Endothelial cell of umbilical vein (primary cell): ENCODE results near the gene RIBC2. TPM values are rescaled to one million over a fixed set of nuclear protein-coding genes. Genes with fewer than 3 reads are reported as not detected.

Source experiments
- BruUV-seq: library from RNA; stranded (reverse); fragments of 400-500 nt; replicated peaks from 2 replicates; lab custom pipeline; 2021; lab: Mats Ljungman, UMichigan
- CTCF ChIA-PET: fragments of 300-600, 350-600 bp; sonication (Branson Sonifier 250); formaldehyde crosslinking; loops from one replicate; lab custom pipeline; 2021; ENCODE audit warnings: antibody characterized with exemption, inconsistent platforms; lab: Charles Lee
- POLR2A ChIA-PET: fragments of 300-600, 350-600 bp; sonication (Branson Sonifier 250); formaldehyde crosslinking; loops from one replicate; lab custom pipeline; 2021; ENCODE audit warnings: antibody characterized with exemption, inconsistent platforms; lab: Charles Lee
- DNase-seq: peaks from one replicate; pipeline ENCODE4 v3.0.0-alpha.2; 2011; ENCODE audit warnings: low read depth, low spot score
- FAIRE-seq: peaks from 2 replicates; lab custom pipeline; 2011; peaks lifted over from hg19 to GRCh38; lab: Jason Lieb, UNC
- H2AFZ ChIP-seq: 2 replicates; pipeline ENCODE4 v1.6.0; 2012; ENCODE audit warnings: low read depth, low read length, control low read depth, inconsistent platforms
- H3K27ac ChIP-seq: 2 replicates; pipeline ENCODE4 v1.5.1; 2011; ENCODE audit warnings: low read depth, mild to moderate bottlenecking, control low read depth, low read length, moderate library complexity; ENCODE audit not compliant: insufficient read depth
- H3K27me3 ChIP-seq, 2 experiments: 2 replicates each; pipeline versions ENCODE4 v1.6.0 to v1.6.1; 2011; ENCODE audit warnings: low read length in 2 of 2, mixed read lengths in 1 of 2; ENCODE audit not compliant: control insufficient read depth in 2 of 2, insufficient read depth in 2 of 2
- H3K36me3 ChIP-seq, 2 experiments: 2 replicates in 1 of 2; 3 replicates in 1 of 2; pipeline ENCODE4 v1.5.1; 2011; ENCODE audit warnings: low read length in 2 of 2, mild to moderate bottlenecking in 1 of 2, moderate library complexity in 1 of 2; ENCODE audit not compliant: control insufficient read depth in 2 of 2, insufficient read depth in 2 of 2; ENCODE audit errors: extremely low read depth in 1 of 2
- H3K4me1 ChIP-seq: 3 replicates; pipeline ENCODE4 v1.5.1; 2011; ENCODE audit warnings: mild to moderate bottlenecking, low read length; ENCODE audit not compliant: control insufficient read depth, insufficient read depth; ENCODE audit errors: extremely low read depth
- H3K4me2 ChIP-seq: 2 replicates; pipeline ENCODE4 v1.6.1; 2011; ENCODE audit warnings: low read length, control low read depth, mixed read lengths; ENCODE audit not compliant: insufficient read depth
- H3K4me3 ChIP-seq, 3 experiments: fragments of 200-600 bp in 1 of 3; sonication (generic), shearing (Covaris generic) in 1 of 3; replicated peaks in 1 of 3; 2 replicates each; pipeline ENCODE4 v1.5.1; 2011 to 2016; ENCODE audit warnings: control low read depth in 3 of 3, low read length in 3 of 3, mild to moderate bottlenecking in 2 of 3, inconsistent platforms in 1 of 3, low read depth in 1 of 3, moderate library complexity in 1 of 3; ENCODE audit not compliant: insufficient read depth in 1 of 3
- H3K79me2 ChIP-seq: 2 replicates; pipeline ENCODE4 v1.6.0; 2012; ENCODE audit warnings: low read length, inconsistent platforms; ENCODE audit not compliant: control insufficient read depth, insufficient read depth
- H3K9ac ChIP-seq: replicated peaks from 2 replicates; pipeline ENCODE3; 2011; ENCODE audit warnings: low read length, control low read depth; ENCODE audit not compliant: insufficient read depth; ENCODE audit errors: extremely low read depth
- H3K9me1 ChIP-seq: replicated peaks from 3 replicates; pipeline ENCODE4 v1.6.0; 2011; ENCODE audit warnings: mild to moderate bottlenecking, low read length; ENCODE audit not compliant: control insufficient read depth, insufficient read depth; ENCODE audit errors: extremely low read depth
- H3K9me3 ChIP-seq: replicated peaks from 2 replicates; pipeline ENCODE4 v1.5.1; 2012; ENCODE audit warnings: low read length, inconsistent platforms; ENCODE audit not compliant: control insufficient read depth, insufficient read depth
- H4K20me1 ChIP-seq: replicated peaks from 2 replicates; pipeline ENCODE3; 2011; ENCODE audit warnings: mild to moderate bottlenecking, low read length; ENCODE audit not compliant: control insufficient read depth, insufficient read depth; ENCODE audit errors: extremely low read depth
- CTCF ChIP-seq, 2 donors: IDR thresholded peaks; 1 replicate in 1 of 2; 2 replicates in 1 of 2; pipeline ENCODE4 v1.5.1; 2011; ENCODE audit warnings: low read length in 2 of 2, mild to moderate bottlenecking in 2 of 2, moderate library complexity in 2 of 2, control low read depth in 1 of 2, inconsistent platforms in 1 of 2, low read depth in 1 of 2; ENCODE audit not compliant: insufficient read depth in 1 of 2; ENCODE audit errors: extremely low read depth in 1 of 2
- EZH2 ChIP-seq: IDR thresholded peaks from 2 replicates; pipeline ENCODE4 v1.6.1; 2012; ENCODE audit warnings: borderline replicate concordance, low read depth, mild to moderate bottlenecking, moderate library complexity, low read length, inconsistent platforms; ENCODE audit not compliant: severe bottlenecking
- FOS ChIP-seq: IDR thresholded peaks from 2 replicates; pipeline ENCODE4 v1.6.1; 2011; ENCODE audit warnings: mild to moderate bottlenecking, low read length, moderate library complexity, borderline replicate concordance; ENCODE audit not compliant: insufficient read depth
- GATA2 ChIP-seq: IDR thresholded peaks from 2 replicates; pipeline ENCODE4 v1.7.0; 2011; ENCODE audit warnings: low read depth, mild to moderate bottlenecking, moderate library complexity, mixed read lengths, low read length; ENCODE audit not compliant: insufficient read length, insufficient read depth
- JUN ChIP-seq: IDR thresholded peaks from 2 replicates; pipeline ENCODE4 v1.6.1; 2011; ENCODE audit warnings: borderline replicate concordance, low read depth; ENCODE audit not compliant: insufficient read length, insufficient read depth
- MAX ChIP-seq: IDR thresholded peaks from 2 replicates; pipeline ENCODE4 v1.6.1; 2011; ENCODE audit not compliant: insufficient read depth, insufficient read length
- MYC ChIP-seq: IDR thresholded peaks from one replicate; pipeline ENCODE4 v1.6.1; 2011; ENCODE audit warnings: mild to moderate bottlenecking, low read depth, low read length
- POLR2A ChIP-seq: IDR thresholded peaks from 2 replicates; pipeline ENCODE4 v1.6.1; 2012; ENCODE audit warnings: low read depth, mild to moderate bottlenecking, control low read depth, low read length
- POLR2AphosphoS5 ChIP-seq: IDR thresholded peaks from 2 replicates; pipeline ENCODE4 v1.6.1; 2012; ENCODE audit warnings: low read depth, mild to moderate bottlenecking, control low read depth, low read length, moderate library complexity; ENCODE audit not compliant: insufficient read depth
- dilution Hi-C: fragments of 300-500 bp; cut with MboI; formaldehyde crosslinking; loops from one replicate; pipeline ENCODE4 v1.15.0; 2019; ENCODE audit warnings: low sequenced_read_pairs; ENCODE audit not compliant: extremely low pct_ligation_motif_present
- intact Hi-C: fragments of 100-400 bp; cut with micrococcal nuclease; formaldehyde crosslinking; loops from one replicate; pipeline ENCODE4 v1.10.0; 2022
- polyA plus RNA-seq, 4 experiments: library from polyadenylated mRNA; depleted of rRNA in 3 of 4; stranded (reverse) in 3 of 4; unstranded in 1 of 4; fragments of >200 nt; gene quantifications; 2 replicates each; pipeline versions ENCODE4 v1.2.1 to v1.2.3, GENCODE V29; 2011 to 2012; ENCODE audit warnings: missing spikeins in 1 of 4
- total RNA-seq: library from RNA; stranded (reverse); gene quantifications from 2 replicates; pipeline ENCODE4 v1.2.3, GENCODE V29; 2021

The RIBC2 gene
- total and polyA plus RNA-seq, 2 donors (not counting 3 experiments of a cell fraction or from before 2014, with no cell fraction given), result 1.2 to 5.7 TPM

GRCh38 chr22:45458532-45458931, 45.0 kb downstream of the RIBC2 start:
- H3K4me3 ChIP-seq, result no peak overlapping the region
- H3K36me3 ChIP-seq, result no peaks in the 10 kb centered on the region
- H3K4me1 ChIP-seq, result no peaks in the 10 kb centered on the region
- BruUV-seq, result no TSS peak
- H2AFZ ChIP-seq, result no peak overlapping the region
- intact Hi-C loops, result no loop called here
- dilution Hi-C loops, result no loop called here
- no peak for TF ChIP-seq POLR2A
- no peak for TF ChIP-seq POLR2AphosphoS5
- TF ChIP-seq EZH2, result no peak
- no peak for TF ChIP-seq CTCF (IDR thresholded peaks at IDR 0.05; ENCODE audit: extremely low read depth in 1 of 2, insufficient read depth in 1 of 2, low read depth in 1 of 2, low read length in 2 of 2)
- no peak for TF ChIP-seq MAX
- no peak for TF ChIP-seq MYC
- no peak for TF ChIP-seq FOS
- TF ChIP-seq GATA2, result no peak
- no peak for TF ChIP-seq JUN
- no peaks in the 10 kb centered on the region for H3K9me1 ChIP-seq
- POLR2A ChIA-PET, result no interaction called here
- no peaks in the 10 kb centered on the region for H3K27me3 ChIP-seq
- no peaks in the 10 kb centered on the region for H3K9me3 ChIP-seq
- no peak overlapping the region for H3K4me2 ChIP-seq
- FAIRE-seq, result no peak
- H4K20me1 ChIP-seq, result no peaks in the 10 kb centered on the region
- DNase-seq, result no peak
- no peaks in the 10 kb centered on the region for H3K79me2 ChIP-seq
- H3K27ac ChIP-seq, result no peak overlapping the region
- CTCF ChIA-PET, result no interaction called here
- no peak overlapping the region for H3K9ac ChIP-seq
